Fibroblast of skin of left quadriceps (primary cell): Measurements from ENCODE around the gene GFRA1.

Experiments used
- DNase-seq, 2 experiments: peaks; one replicate each; pipeline ENCODE4 v3.0.0-alpha.2; 2013; ENCODE audit warnings: low read depth in 2 of 2

The GFRA1 gene, protein sequence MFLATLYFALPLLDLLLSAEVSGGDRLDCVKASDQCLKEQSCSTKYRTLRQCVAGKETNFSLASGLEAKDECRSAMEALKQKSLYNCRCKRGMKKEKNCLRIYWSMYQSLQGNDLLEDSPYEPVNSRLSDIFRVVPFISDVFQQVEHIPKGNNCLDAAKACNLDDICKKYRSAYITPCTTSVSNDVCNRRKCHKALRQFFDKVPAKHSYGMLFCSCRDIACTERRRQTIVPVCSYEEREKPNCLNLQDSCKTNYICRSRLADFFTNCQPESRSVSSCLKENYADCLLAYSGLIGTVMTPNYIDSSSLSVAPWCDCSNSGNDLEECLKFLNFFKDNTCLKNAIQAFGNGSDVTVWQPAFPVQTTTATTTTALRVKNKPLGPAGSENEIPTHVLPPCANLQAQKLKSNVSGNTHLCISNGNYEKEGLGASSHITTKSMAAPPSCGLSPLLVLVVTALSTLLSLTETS

DNA sequence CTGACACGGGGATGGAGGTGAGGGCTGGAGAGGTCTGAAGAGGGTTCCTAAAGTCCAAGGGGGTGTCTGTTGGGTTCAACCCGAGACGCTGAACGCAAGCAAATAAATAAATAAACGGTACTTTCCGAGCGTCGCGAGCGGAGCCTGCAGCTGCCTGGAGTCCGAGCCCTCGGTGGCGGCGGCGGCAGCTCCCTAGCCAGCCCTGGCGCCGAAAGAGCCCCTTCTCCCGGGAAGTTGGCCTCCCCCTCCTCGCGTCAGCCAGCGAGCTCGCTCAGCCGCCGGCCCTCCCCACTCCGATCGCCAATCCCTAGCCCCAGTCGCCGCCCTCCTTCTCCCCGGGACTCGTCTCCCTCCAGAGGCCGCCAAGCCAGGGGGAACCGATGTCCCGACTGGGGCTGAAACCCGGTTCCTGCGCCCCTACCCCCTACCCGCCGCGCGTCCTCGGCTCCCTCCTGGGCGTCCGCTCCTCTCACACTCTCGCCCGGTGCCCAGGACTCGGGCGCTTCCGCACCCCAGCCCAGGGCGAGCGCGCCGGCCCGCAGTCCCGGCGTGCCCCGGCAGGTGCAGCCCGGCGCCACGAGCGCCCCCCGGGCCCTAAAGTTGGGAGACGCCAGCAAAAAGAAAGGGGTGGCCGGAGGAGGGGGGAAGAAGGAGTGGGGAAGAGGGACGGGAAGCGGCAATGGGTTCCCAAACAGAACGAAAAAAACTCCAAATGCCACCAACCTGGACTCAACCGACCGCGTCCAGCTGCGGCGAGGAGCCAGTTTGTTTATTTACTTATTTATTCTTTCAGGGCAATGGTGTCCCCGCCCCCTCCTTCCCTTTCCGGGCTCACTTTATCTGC lies at the start of gene GFRA1:
TSS of gene GFRA1 (minus strand) at position 767 of the 844 bp plus-strand sequence. CDS start 1,177 bp downstream, outside the sequence.
- DNase-seq = no peak

DNA sequence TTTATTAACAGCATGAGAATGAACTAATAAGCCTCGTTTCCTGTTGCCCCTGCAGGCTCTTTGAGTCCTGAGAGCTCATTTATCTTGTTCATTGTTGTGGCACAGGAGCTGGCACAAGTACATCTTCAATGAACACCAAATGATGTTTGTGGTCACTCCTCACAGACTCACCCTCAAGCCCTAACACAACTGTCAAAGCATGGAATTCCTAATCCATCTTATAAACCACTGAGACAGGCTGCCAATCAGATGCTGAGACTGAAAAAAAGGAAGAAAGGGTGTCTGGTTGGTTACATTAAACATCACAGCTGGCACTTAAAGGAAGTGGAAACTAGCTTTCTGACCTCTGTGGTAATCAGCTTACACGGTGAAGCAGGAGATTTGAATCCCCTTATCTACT lies 43.5 kb upstream of the GFRA1 start:
- no peak for DNase-seq

DNA sequence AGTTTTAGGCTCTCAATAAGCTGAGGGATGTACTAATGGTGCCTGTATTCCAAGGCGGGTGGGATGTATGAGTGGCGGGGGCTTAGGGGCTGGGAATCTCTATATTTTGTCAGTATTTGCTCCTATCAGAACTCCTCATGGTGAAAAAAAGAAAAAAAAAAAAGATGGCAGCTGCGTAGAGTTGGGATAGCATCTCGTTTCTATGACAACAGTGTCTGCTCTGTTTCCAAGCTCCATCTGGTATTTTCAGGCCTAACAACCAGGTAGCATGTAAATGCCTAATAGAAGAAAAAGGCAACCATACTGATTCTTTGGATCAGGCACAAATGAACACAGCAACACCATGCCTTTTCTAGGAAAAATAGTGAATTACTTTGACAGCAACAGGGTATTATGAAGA lies 39.5 kb upstream of the GFRA1 start:
- DNase-seq = no peak

DNA sequence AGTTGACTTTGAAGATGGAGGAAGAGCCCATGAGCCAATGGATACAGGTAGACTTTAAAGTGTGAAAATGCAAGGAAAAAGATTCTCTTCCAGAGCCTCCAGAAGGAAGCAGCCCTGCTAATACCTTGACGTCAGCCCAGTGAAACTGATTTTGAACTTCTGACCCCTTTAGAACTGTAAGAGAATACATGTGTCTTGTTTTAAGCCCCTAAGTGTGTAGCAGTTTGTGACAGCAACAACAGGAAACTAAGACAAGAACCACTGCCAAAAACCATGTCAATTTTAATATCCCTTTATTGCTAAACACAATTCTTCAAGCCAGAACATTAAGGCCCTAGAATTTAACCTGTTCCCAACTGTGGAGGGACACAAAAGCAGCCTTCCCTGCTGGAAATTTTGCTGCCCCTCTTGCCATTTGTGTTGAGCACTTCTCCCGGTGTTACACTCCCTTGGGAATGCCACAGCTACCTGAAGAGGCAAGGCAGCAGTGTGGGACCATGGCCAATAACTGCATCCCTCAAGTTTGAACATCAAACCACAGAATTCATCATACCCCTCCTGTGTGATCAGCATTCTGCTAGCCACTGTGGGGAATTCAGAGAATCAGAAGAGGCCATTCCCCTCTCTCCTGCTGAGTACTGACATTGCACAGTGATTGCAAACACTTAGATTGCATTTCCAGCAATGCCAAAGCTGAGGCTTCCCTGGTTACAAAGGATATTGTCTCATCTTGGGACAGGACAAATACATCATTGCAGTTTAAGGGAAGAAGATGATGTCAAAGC lies 38.9 kb upstream of the GFRA1 start:
- no peak for DNase-seq

DNA sequence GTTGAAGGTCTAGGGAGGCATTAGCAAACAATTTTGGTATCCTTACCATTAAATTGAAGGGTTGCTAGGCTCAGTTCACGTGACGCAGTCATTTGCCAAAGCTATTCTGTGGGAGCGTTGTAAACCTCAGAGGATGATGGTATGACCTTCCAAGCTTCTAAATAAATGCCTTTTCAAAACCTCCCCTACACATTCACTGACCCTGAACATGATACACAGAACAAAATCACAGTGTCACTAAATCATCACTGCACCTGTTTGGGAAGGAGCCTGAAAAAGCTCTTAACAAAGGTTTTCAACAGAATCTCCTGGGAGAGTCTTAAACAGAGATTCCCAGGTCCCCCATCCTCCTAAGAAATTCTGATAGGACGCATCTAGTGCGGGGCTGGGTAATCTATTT lies 38.0 kb upstream of the GFRA1 start:
- no peak for DNase-seq

DNA sequence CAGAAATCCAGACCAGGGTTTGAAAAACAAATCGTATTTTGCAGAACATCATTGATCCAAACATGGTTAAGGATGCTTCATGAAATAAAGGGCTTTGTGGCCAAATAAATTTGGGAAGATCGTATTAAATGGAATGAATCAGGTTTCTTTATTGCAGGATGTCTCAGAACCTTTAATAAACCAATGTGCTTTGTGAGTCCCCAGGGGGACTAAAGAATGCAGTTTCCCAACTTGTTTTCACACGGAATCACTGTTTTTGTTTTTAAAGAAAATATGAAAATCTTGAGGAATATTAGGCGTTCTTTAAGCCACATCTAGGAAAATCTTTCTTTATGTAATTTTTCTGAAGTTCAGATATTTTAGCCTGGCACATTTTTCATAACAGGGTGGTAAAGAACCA lies 34.4 kb upstream of the GFRA1 start:
- DNase-seq = no peak

DNA sequence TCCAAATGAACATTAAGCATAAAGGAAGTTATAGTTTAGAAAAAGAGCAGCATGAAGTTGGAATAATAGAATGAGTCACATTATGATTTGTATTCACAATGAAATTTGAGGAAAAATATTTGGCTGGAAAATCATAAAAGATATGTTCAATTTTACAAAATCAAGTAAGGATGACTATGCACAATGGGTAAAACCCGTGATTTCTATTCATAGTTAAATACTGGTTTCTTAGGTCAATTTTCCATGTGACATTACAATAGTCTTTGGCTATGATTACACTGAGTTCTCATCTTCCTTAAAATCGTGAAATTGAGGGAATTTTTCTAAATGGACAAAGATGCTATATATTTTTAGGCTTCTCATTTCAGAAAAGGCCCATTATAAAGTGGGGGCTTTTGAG lies 33.8 kb upstream of the GFRA1 start:
- no peak for DNase-seq

DNA sequence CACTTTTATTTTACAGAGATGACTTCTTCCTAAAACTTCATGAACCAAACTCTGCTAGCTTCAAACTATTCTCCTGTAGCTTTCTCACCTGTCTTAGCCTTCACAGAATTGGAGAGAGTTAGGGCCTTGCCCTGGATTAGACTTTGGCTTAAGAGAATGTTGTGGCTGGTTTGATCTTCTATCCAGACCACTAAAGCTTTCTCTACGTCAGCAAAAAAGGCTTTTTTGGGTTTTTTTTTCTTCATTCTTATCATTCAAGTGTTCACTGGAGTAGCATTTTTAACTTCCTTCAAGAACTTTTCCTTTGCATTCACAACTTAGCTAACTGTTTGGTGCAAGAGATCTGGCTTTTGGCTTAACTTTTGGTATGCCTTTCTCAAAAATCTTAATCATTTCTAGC lies 31.9 kb upstream of the GFRA1 start:
- no peak for DNase-seq

DNA sequence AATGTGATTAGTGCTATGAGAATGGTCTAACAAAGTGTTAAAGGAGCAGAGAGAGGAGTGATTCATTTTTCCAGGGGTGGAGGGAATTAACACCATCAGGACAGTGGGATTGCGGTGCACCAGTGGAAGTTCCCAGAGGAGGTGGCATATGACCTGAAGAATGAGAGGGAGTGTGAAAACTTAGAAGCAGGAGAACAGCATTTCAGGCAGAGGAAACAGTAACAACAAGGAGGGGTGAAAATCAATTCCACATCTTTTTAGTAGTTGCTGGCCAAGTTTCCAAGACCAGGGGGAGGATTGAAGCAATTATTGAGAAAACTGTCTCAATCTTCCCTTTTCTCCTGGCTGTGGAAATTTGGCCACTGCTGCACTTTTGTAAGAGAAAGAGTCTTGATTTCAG lies 27.5 kb upstream of the GFRA1 start:
- DNase-seq = no peak

DNA sequence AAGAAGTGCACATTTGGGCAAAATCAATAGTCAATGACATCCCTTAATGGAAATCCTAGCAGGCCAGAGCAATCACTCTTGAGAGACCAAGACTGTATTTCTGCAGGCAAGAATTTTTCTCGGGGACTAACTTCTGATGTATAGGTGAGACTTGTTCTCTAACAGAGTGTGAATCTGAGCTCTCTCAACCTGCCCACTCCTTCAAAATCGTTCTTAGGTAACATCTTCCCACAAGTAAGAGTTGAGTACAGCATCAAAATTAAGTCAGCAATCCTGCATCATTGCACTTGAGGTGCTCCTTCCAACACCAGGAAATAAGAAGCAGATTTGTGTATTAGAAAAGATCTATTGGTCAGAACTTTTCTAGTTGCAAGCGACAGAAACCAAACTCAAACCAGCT lies 25.6 kb upstream of the GFRA1 start:
- no peak for DNase-seq

DNA sequence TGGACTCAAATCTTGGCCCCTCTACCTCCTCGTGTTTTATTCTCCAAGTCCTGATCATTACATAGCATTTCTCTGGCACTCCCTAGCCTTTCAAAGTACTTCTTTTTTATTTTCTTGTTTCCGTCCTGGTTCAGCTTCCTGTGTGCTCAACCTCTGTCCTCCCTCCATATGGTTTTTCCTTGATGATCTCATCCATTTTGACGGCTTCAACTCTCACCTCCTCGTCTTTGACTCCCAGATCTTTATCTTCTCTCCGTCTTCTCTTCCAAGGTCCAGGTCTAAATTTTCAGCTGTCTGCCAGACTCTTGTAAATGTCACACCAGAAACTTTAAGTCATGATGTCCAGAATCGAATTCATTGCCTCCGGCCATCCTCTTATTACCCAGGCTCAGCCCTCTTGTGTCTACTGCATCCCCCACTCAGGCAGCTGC lies 23.3 kb upstream of the GFRA1 start:
- DNase-seq = no peak

DNA sequence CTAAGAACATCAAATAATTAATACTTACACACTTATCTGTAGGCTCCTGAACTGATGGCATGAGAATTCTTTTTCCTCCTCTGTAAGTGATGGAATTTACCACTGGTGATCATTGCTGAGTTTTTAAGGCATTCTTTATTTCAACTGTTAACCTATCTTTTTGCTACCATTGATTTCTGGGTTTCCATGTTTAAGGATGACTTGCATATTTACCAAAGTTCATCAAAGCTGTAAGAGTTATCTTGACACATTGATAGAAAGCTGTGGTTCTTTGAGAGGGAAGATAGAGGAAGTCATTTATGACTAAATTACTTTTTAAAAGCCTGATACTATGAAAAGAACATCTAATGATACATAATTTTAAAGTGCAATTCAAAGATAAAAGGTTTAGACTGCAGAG lies 19.5 kb upstream of the GFRA1 start:
- no peak for DNase-seq

DNA sequence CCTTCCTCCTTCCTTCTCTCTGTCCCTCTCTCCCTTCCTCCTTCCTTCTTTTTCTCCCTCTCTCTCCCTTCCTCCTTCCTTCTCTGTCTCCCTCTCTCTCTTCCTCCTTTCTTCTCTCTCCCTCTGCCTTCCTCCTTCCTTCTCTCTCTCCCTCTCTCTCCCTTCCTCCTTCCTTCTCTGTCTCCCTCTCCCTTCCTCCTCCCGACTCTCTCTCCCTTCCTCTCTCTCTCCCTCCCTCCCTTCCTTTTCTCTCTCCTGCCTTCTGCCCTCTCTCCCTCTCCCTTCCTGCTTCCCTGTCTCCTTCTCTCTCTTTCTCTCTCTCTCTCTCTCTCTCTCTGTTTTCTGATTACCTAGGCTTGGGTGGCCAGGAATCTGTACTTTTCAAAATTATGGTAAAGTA lies 16.6 kb upstream of the GFRA1 start:
- DNase-seq = no peak

DNA sequence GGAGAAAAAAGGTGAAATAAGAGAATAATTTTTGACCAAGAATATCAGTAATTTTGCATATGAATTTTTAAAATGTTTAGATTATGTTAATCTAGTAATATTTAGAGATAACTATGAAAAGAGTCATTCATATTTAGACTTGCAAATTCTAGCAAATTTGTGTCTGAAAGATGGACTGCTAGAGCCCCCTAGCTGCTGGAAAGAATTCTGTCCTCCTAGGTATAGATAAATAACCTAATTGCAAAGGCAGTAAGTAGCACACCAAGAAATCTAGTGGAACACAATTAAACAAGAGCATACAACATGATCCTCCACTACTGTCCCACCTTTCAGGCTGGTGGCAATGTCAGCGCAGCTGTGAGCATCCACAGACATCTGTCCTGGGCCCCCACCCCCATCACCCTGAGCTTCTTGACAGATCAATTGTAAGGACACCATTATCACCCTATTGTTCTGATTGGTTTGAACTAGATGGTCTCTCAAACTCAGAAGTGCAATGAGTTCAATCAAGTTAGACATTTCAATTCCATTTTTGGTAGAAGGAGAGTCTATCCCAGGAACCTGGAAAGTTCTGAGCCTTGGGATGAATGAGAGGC lies 15.0 kb upstream of the GFRA1 start:
- DNase-seq = peak; percentile 26 to 27

DNA sequence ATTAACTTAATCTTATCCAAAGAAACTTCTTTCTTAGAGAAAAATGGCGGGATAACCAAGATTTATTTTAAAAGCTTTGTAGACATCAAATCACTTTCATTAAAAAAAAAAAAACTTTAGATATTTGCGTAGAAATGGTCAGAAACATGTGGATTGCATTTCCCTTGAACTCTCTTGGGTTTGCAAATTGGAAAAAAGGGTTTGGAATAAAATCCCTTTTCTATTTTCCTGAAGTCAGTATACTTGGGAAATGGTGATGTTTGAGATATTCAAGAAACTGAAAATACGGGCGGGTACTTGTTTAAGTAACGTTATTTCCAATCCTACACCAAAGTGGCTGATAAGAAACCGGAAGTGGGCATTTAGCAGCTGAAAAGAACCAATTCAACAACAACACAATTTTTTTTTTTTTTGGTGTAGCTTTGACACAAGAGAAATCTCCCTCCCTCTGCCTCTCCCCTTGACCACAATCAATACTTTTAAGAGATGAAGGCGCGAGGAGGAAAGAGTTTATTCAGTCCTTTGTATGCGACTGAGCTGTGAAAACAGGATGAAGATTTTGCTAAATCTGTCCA lies 13.7 kb upstream of the GFRA1 start:
- DNase-seq = no peak

DNA sequence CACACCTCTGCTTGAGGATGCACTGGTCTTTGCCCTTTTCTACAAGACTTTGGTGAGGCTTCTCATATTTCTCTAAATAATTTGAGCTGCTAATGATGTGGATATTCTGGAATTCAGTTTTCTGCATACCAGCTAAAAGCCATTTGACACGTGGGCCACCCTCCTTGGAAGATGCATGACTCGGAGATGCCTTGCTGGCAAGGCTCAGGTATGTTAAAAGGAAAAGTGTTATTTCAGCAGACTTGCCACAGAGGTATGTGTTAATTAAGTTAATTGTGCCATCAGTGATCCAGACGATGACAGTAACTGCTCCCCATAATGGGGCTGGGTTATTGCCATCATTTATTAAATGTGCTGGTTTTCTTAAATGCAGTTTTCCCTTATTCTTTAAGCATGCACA lies 8.8 kb upstream of the GFRA1 start:
- DNase-seq = no peak

DNA sequence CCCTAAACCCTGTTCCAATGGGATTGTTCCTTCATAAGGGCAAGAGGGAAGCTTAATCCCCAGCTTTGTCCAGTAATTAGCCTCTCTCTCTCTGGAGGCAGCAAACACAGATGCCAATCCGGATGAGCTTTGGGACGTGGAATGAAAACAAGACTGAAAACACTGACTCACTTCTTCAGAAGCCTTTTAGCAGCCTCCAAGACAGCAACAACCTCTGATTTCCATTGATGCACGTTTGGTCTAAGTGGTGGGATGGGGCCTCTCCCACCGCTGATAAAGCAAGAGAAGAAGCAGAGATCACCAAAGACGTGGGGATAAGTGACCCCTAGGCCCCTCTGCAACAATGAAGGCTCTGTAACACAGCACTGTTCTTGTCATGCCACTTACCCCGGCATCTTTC lies 5.8 kb upstream of the GFRA1 start:
- DNase-seq = no peak

DNA sequence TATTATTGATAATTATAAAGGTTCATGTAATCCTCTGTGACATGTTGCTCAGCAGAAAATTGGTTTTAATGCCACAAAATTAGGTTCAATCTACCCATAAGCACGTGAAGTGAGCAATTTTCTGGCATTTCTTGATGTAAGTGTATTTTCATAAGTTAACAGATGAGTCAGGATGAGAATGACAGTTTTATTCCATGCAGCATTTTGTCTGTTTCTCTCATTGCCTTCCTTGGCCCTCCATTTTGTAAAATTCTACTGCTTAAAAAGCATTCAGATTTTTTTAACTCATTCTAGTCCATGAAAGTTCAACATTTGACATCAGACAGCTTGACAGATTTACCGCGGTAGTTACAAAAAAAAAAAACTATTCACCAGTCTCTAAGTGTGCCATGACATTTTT lies 4.0 kb upstream of the GFRA1 start:
- no peak for DNase-seq

DNA sequence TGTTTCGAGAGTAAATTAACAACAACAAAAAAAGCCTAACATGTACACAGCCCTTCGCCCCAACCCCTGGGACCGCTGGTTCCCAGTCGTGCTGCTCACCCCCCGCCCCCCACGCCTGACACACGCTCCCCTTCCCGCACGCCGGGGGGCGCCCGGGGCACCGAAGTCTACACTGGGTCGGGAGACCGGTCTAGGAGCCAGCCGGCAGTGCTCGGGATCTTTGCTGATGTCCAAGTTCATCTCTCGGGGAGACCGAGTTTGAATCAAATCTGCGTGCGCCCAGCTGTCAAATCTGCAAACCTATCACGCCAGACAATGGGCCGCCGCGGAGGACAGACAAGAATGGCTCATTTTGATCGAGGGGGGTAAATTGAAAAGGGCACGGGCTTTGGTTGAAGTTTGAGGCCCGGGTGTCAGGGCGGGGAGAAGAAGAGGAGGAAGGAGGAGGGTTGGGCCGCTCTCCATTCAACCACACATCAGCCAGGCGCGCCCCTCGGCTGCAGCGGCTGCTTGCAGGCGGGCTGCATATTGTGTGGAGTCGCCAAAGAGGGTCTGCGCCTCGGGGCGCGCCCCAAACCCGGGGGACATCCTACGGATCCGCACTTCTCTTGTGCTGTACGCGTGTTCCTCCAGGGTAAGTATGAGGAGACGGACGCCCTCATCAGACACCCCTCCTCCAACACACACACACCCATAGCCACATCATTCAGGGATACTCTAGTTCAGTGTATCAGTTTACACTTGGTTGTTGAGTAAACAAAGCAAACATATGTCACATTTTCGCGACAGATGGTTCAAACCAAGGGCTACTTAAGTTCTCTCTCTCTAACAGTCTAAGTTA lies 1.3 kb upstream of the GFRA1 start:
- DNase-seq = no peak
